ENCODE data around the gene BDKRB2. TPM values are rescaled to one million over a fixed set of nuclear protein-coding genes. Genes with fewer than 3 reads are reported as not detected.

The BDKRB2 gene
- total and polyA plus RNA-seq, 2 experiments from 2014 or later: 0.14 to 0.21 TPM

DNA sequence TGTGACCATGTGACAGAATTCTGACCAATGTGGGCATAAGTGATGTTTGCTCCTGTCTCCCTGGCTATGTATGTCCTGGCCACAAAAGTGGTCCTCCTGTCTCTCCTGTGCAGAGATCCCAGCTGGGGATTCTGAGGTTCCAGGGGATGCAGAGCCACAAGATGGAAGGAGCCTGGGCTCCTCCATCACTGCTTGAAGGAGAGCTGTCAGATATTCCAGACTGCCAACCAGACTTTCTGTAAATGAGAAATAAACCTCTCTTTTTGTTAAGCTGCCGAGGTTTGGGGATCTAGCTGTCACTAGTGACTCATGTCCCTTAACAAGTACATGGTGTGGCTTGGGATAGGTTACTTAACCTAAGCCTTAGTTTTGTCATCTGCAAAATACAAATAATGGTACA is 73.3 kb downstream of the BDKRB2 start (continued):
- TF ChIP-seq, protein P1, sequence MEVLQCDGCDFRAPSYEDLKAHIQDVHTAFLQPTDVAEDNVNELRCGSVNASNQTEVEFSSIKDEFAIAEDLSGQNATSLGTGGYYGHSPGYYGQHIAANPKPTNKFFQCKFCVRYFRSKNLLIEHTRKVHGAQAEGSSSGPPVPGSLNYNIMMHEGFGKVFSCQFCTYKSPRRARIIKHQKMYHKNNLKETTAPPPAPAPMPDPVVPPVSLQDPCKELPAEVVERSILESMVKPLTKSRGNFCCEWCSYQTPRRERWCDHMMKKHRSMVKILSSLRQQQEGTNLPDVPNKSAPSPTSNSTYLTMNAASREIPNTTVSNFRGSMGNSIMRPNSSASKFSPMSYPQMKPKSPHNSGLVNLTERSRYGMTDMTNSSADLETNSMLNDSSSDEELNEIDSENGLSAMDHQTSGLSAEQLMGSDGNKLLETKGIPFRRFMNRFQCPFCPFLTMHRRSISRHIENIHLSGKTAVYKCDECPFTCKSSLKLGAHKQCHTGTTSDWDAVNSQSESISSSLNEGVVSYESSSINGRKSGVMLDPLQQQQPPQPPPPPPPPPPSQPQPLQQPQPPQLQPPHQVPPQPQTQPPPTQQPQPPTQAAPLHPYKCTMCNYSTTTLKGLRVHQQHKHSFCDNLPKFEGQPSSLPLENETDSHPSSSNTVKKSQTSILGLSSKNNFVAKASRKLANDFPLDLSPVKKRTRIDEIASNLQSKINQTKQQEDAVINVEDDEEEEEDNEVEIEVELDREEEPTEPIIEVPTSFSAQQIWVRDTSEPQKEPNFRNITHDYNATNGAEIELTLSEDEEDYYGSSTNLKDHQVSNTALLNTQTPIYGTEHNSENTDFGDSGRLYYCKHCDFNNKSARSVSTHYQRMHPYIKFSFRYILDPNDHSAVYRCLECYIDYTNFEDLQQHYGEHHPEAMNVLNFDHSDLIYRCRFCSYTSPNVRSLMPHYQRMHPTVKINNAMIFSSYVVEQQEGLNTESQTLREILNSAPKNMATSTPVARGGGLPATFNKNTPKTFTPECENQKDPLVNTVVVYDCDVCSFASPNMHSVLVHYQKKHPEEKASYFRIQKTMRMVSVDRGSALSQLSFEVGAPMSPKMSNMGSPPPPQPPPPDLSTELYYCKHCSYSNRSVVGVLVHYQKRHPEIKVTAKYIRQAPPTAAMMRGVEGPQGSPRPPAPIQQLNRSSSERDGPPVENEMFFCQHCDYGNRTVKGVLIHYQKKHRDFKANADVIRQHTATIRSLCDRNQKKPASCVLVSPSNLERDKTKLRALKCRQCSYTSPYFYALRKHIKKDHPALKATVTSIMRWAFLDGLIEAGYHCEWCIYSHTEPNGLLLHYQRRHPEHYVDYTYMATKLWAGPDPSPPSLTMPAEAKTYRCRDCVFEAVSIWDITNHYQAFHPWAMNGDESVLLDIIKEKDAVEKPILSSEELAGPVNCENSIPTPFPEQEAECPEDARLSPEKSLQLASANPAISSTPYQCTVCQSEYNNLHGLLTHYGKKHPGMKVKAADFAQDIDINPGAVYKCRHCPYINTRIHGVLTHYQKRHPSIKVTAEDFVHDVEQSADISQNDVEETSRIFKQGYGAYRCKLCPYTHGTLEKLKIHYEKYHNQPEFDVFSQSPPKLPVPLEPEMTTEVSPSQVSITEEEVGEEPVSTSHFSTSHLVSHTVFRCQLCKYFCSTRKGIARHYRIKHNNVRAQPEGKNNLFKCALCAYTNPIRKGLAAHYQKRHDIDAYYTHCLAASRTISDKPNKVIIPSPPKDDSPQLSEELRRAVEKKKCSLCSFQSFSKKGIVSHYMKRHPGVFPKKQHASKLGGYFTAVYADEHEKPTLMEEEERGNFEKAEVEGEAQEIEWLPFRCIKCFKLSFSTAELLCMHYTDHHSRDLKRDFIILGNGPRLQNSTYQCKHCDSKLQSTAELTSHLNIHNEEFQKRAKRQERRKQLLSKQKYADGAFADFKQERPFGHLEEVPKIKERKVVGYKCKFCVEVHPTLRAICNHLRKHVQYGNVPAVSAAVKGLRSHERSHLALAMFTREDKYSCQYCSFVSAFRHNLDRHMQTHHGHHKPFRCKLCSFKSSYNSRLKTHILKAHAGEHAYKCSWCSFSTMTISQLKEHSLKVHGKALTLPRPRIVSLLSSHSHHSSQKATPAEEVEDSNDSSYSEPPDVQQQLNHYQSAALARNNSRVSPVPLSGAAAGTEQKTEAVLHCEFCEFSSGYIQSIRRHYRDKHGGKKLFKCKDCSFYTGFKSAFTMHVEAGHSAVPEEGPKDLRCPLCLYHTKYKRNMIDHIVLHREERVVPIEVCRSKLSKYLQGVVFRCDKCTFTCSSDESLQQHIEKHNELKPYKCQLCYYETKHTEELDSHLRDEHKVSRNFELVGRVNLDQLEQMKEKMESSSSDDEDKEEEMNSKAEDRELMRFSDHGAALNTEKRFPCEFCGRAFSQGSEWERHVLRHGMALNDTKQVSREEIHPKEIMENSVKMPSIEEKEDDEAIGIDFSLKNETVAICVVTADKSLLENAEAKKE (CRISPR knock-in tag; IDR thresholded peaks at IDR 0.05): no peak
- TF ChIP-seq, protein P2, sequence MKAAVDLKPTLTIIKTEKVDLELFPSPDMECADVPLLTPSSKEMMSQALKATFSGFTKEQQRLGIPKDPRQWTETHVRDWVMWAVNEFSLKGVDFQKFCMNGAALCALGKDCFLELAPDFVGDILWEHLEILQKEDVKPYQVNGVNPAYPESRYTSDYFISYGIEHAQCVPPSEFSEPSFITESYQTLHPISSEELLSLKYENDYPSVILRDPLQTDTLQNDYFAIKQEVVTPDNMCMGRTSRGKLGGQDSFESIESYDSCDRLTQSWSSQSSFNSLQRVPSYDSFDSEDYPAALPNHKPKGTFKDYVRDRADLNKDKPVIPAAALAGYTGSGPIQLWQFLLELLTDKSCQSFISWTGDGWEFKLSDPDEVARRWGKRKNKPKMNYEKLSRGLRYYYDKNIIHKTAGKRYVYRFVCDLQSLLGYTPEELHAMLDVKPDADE (IDR thresholded peaks at IDR 0.05): no peak
- no peak for TF ChIP-seq POLR2AphosphoS5 (IDR thresholded peaks at IDR 0.05; ENCODE audit: low read depth)
- TF ChIP-seq STAT1 (IDR thresholded peaks at IDR 0.05; ENCODE audit: unreplicated experiment): no peak
- TF ChIP-seq EZH2phosphoT487 (IDR thresholded peaks at IDR 0.05; ENCODE audit: unreplicated experiment): no peak
- no peak for TF ChIP-seq EZH2 (IDR thresholded peaks at IDR 0.05; ENCODE audit: low read depth, unreplicated experiment)
- TF ChIP-seq CREB1 (CRISPR knock-in tag; IDR thresholded peaks at IDR 0.05; ENCODE audit: low read depth): no peak

DNA sequence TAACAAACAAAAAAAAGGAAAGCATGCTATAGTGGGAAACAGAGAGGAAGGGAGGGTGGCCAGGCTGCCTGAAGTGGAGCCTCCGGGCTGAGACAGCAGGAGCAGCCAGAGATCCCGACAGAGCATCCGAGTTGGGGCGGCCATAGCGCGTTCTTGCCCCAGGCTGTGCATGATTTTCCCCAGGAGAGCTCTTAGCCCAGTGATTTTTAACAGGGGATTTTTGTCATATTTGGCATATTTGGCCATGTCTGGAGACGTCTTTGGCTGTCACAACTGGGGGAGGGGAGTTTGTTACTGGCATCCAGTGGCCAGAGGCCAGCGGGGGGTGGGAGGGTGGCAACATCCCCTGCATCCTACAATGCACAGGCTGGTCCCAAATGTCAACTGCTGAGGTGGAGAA is 74.9 kb downstream of the BDKRB2 start:
- Histone ChIP-seq H3F3A (replicated peaks; ENCODE audit: low read depth) (no peaks in the 10 kb centered on the region), H3K27me3 (ENCODE audit: insufficient read depth) (no peaks in the 10 kb centered on the region), H3K4me1 (ENCODE audit: insufficient read depth) (peaks cover 25% of the 10 kb centered on the region), H2AFZ (no peak overlapping the region), H4K20me1 (replicated peaks; ENCODE audit: insufficient read depth) (no peaks in the 10 kb centered on the region), H3K79me2 (replicated peaks; ENCODE audit: insufficient read depth) (no peaks in the 10 kb centered on the region), H3K4me2 (no peak overlapping the region), H3K4me3 (no peak overlapping the region), H3K27ac (ENCODE audit: low read depth) (no peak overlapping the region), H3K9me2 (ENCODE audit: insufficient read depth) (no peaks in the 10 kb centered on the region), H3K36me3 (ENCODE audit: insufficient read depth) (no peaks in the 10 kb centered on the region)
- ATAC-seq: no peak
- Mint-ChIP-seq H3K27ac (no peak overlapping the region), H3K36me3 (ENCODE audit: low read depth) (peaks cover 9% of the 10 kb centered on the region; the same call in 2 of the 3 replicates), H3K9me3 (peaks cover 12% of the 10 kb centered on the region; the same call in 2 of the 3 replicates), H3K4me1 (peaks cover 20% of the 10 kb centered on the region), H3K4me3 (no peak overlapping the region), H3K27me3 (ENCODE audit: insufficient read depth, low read depth, poor library complexity) (peaks cover 4% of the 10 kb centered on the region)
- no peak for DNase-seq (ENCODE audit: low spot score)
- TF ChIP-seq, protein P1 (CRISPR knock-in tag; IDR thresholded peaks at IDR 0.05): no peak
- no peak for TF ChIP-seq CREB1 (CRISPR knock-in tag; IDR thresholded peaks at IDR 0.05; ENCODE audit: low read depth)
- TF ChIP-seq, protein P2 (IDR thresholded peaks at IDR 0.05): no peak

All from GM23338 (cell line).